ENCODE data around the gene DGKZ. TPM values are rescaled to one million over a fixed set of nuclear protein-coding genes. Genes with fewer than 3 reads are reported as not detected.

DGKZ gene
- total RNA-seq, 4 donors from 2014 or later = 41.8 to 86.4 (median 60.3) TPM

GRCh38 chr11:46388619-46389449 lies 41.6 kb downstream of the DGKZ start:
- no peak overlapping the region for H3K4me3 ChIP-seq (ENCODE audit: low read depth, poor library complexity, severe bottlenecking)
- intact Hi-C loops (cut with DNase I; ENCODE audit: low total_unique reads) = no loop called here
- DNase-seq (ENCODE audit: low spot score in 2 of 2) = no peak
- no peak for TF ChIP-seq POLR2A (IDR thresholded peaks at IDR 0.05)
- no peak for TF ChIP-seq CTCF (IDR thresholded peaks at IDR 0.05)
- WGBS, 2 donors = 6 to 9% methylated on average over 18 to 19 of the region's 21 CpGs

GRCh38 chr11:46389450-46390330 lies 42.4 kb downstream of the DGKZ start:
- no peak overlapping the region for H3K4me3 ChIP-seq (ENCODE audit: low read depth, poor library complexity, severe bottlenecking)
- peak; percentile 38 to 94 for DNase-seq (ENCODE audit: low spot score in 2 of 2)
- intact Hi-C loops (cut with DNase I; ENCODE audit: low total_unique reads) = no loop called here
- TF ChIP-seq POLR2A (IDR thresholded peaks at IDR 0.05) (no peak), CTCF (IDR thresholded peaks at IDR 0.05) (no peak)
- 2 to 3% methylated on average over 45 to 46 of the region's 80 CpGs for WGBS, 2 donors

GRCh38 chr11:46390331-46391171 lies 43.3 kb downstream of the DGKZ start:
- no peak overlapping the region for H3K4me3 ChIP-seq (ENCODE audit: low read depth, poor library complexity, severe bottlenecking)
- no peak for DNase-seq (ENCODE audit: low spot score in 2 of 2)
- intact Hi-C loops (cut with DNase I; ENCODE audit: low total_unique reads) = no loop called here
- TF ChIP-seq CTCF (IDR thresholded peaks at IDR 0.05) (no peak), POLR2A (IDR thresholded peaks at IDR 0.05) (no peak)
- 8 to 9% methylated on average over 25 to 43 of the region's 49 CpGs for WGBS, 2 donors

GRCh38 chr11:46391186-46391577 lies 43.9 kb downstream of the DGKZ start:
- 0 to 2% methylated on average over 7 to 12 of the region's 31 CpGs for WGBS, 2 donors
- intact Hi-C loops (cut with DNase I; ENCODE audit: low total_unique reads) = no loop called here
- TF ChIP-seq CTCF (IDR thresholded peaks at IDR 0.05) (no peak), POLR2A (IDR thresholded peaks at IDR 0.05) (no peak)
- no peak overlapping the region for H3K4me3 ChIP-seq (ENCODE audit: low read depth, poor library complexity, severe bottlenecking)
- no peak for DNase-seq (ENCODE audit: low spot score in 2 of 2)

GRCh38 chr11:46391578-46392420 lies 44.5 kb downstream of the DGKZ start, which contains the start of gene CHRM4:
TSS of gene CHRM4 (minus strand) at chr11:46391776. CDS start at chr11:46386557, 5,219 bp downstream.
- no peak for DNase-seq (ENCODE audit: low spot score in 2 of 2)
- 0 to 3% methylated on average over 12 to 50 of the region's 123 CpGs for WGBS, 2 donors
- intact Hi-C loops (cut with DNase I; ENCODE audit: low total_unique reads) = no loop called here
- TF ChIP-seq POLR2A (IDR thresholded peaks at IDR 0.05) = no peak
- TF ChIP-seq CTCF (IDR thresholded peaks at IDR 0.05) = no peak
- peak within 1 kb of the TSS; percentile 22 for H3K4me3 ChIP-seq (ENCODE audit: low read depth, poor library complexity, severe bottlenecking)

Data from lower leg skin (tissue), 4 donors.